ENCODE results near the gene DIPK1B. TPM values are rescaled to one million over a fixed set of nuclear protein-coding genes. Genes with fewer than 3 reads are reported as not detected.

Gene DIPK1B
- total RNA-seq, 1 donor from 2014 or later = 293 TPM

DNA sequence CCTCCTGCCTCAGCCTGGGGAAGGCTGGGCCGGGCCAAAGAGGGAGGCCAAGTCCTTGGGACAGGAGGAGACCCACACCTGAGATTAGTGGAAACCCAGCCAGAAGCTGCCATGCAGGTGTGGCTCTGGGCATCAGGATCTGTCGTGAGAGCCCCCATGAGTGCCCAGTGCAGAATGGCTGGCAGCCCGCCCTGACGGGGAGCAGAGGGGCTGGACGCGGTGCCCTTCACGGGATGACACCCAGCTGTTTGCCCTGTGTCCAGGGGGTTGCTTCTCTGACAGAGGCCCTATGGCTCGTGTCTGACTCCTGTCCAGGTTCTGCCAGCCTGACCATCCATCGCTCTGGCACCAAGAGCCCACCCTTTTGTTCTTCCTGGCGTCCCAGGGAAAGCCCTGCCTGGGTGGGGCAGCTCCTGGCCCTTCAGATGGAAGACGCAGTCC, 8.5 kb downstream of the DIPK1B start:
- Mint-ChIP-seq H3K9me3 (ENCODE audit: unreplicated experiment) (no peaks in the 10 kb centered on the region), H3K4me1 (ENCODE audit: unreplicated experiment) (peaks cover 14% of the 10 kb centered on the region), H3K4me3 (ENCODE audit: unreplicated experiment) (peak overlapping the region; percentile 77), H3K27ac (ENCODE audit: unreplicated experiment) (peak overlapping the region; percentile 89), H3K36me3 (ENCODE audit: low read depth, unreplicated experiment) (peaks cover 26% of the 10 kb centered on the region), H3K27me3 (ENCODE audit: unreplicated experiment) (peaks cover 22% of the 10 kb centered on the region)
- DNase-seq (ENCODE audit: low spot score) = no peak
- no peak for TF ChIP-seq CTCF (IDR thresholded peaks at IDR 0.05; ENCODE audit: unreplicated experiment)

- peak overlapping the region; percentile 77 for H3K4me3 Mint-ChIP-seq (ENCODE audit: unreplicated experiment)
- H3K36me3 Mint-ChIP-seq (ENCODE audit: low read depth, unreplicated experiment) = peaks cover 29% of the 10 kb centered on the region
- DNase-seq (ENCODE audit: low spot score) = no peak
- peaks cover 25% of the 10 kb centered on the region for H3K27me3 Mint-ChIP-seq (ENCODE audit: unreplicated experiment)
- no peak for TF ChIP-seq CTCF (IDR thresholded peaks at IDR 0.05; ENCODE audit: unreplicated experiment)
- H3K27ac Mint-ChIP-seq (ENCODE audit: unreplicated experiment) = peak overlapping the region; percentile 89
- H3K4me1 Mint-ChIP-seq (ENCODE audit: unreplicated experiment) = peaks cover 18% of the 10 kb centered on the region
- no peaks in the 10 kb centered on the region for H3K9me3 Mint-ChIP-seq (ENCODE audit: unreplicated experiment)
These were observed 9.1 kb downstream of the DIPK1B start for GRCh38 chr9:136721339-136722092.

DNA sequence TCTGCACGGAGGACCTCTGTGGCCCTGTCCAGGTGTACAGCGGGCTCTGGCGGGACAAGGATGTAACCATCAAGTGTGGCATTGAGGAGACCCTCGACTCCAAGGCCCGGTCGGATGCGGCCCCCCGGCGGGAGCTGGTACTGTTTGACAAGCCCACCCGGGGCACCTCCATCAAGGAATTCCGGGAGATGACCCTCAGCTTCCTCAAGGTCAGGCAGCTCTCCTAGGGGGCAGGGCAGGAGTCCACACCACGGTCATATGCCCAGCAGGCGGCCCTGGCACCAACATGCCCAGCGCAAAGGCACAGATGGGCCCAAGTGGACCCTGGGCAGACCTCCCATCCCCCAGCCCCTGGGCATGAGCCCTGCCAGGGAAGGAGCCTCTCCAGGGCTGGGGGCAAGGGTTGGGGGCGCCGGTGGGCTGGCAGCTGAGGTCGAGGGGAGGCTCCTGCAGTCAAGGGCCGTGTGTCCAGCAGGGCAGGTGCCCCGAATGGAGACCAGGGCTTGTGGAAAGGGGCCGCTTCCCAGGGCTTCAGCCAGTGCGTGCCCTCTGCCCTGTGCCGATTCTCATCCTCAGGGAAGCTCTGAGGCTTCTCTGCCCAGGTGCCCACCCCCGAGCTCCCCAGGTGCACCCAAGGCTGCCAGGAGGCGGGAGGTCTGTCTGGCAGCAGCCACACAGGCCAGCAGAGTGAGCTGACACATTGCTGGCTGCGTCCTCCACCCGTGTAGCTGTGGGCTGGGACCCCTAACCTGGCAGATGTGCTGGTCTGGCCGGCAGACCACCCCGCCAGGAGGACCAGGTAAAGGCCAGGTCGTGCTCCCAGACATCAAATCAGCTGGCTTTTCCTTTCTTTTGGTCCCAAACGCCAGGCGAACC, 10.0 kb downstream of the DIPK1B start:
- Mint-ChIP-seq H3K9me3 (ENCODE audit: unreplicated experiment) (no peaks in the 10 kb centered on the region), H3K27ac (ENCODE audit: unreplicated experiment) (peak overlapping the region; percentile 18), H3K4me3 (ENCODE audit: unreplicated experiment) (no peak overlapping the region), H3K36me3 (ENCODE audit: low read depth, unreplicated experiment) (peaks cover 28% of the 10 kb centered on the region), H3K27me3 (ENCODE audit: unreplicated experiment) (peaks cover 27% of the 10 kb centered on the region), H3K4me1 (ENCODE audit: unreplicated experiment) (peaks cover 21% of the 10 kb centered on the region)
- DNase-seq (ENCODE audit: low spot score) = no peak
- no peak for TF ChIP-seq CTCF (IDR thresholded peaks at IDR 0.05; ENCODE audit: unreplicated experiment)

DNA sequence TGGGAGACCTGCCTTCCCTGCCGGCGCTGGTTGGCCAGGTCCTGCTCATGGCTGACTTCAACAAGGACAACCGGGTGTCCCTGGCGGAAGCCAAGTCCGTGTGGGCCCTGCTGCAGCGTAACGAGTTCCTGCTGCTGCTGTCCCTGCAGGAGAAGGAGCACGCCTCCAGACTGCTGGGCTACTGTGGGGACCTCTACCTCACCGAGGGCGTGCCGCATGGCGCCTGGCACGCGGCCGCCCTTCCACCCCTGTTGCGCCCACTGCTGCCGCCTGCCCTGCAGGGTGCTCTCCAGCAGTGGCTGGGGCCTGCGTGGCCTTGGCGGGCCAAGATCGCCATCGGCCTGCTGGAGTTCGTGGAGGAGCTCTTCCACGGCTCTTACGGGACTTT, 10.6 kb downstream of the DIPK1B start:
- peaks cover 23% of the 10 kb centered on the region for H3K4me1 Mint-ChIP-seq (ENCODE audit: unreplicated experiment)
- no peak for DNase-seq (ENCODE audit: low spot score)
- no peaks in the 10 kb centered on the region for H3K9me3 Mint-ChIP-seq (ENCODE audit: unreplicated experiment)
- H3K27ac Mint-ChIP-seq (ENCODE audit: unreplicated experiment) = no peak overlapping the region
- peaks cover 30% of the 10 kb centered on the region for H3K27me3 Mint-ChIP-seq (ENCODE audit: unreplicated experiment)
- H3K4me3 Mint-ChIP-seq (ENCODE audit: unreplicated experiment) = no peak overlapping the region
- peaks cover 28% of the 10 kb centered on the region for H3K36me3 Mint-ChIP-seq (ENCODE audit: low read depth, unreplicated experiment)
- no peak for TF ChIP-seq CTCF (IDR thresholded peaks at IDR 0.05; ENCODE audit: unreplicated experiment)

All from endothelial cell (in vitro differentiated cells).